ENCODE measurements around the gene RASSF5.

RASSF5 gene

GRCh38 chr1:206495493-206496046 is 11.8 kb upstream of the RASSF5 start:
- no peak overlapping the region for H2AFZ ChIP-seq
- TF ChIP-seq CTCF (IDR thresholded peaks at IDR 0.05): no peak
- H3K27ac ChIP-seq: no peak overlapping the region
- no peak overlapping the region for H3K9ac ChIP-seq
- no peaks in the 10 kb centered on the region for H3K4me1 ChIP-seq
- no peaks in the 10 kb centered on the region for H3K9me3 ChIP-seq (ENCODE audit: control insufficient read depth, low read length)
- H3K4me2 ChIP-seq (ENCODE audit: low read length): no peak overlapping the region
- no peaks in the 10 kb centered on the region for H3K79me2 ChIP-seq
- H3K36me3 ChIP-seq (ENCODE audit: control insufficient read depth, insufficient read depth, low read length): no peaks in the 10 kb centered on the region
- no peaks in the 10 kb centered on the region for H3K27me3 ChIP-seq (ENCODE audit: control insufficient read depth, insufficient read depth, low read length)
- H3K4me3 ChIP-seq (ENCODE audit: low read depth, low read length): no peak overlapping the region

GRCh38 chr1:206496131-206496793 is 11.1 kb upstream of the RASSF5 start:
- H3K27ac ChIP-seq: no peak overlapping the region
- H3K4me2 ChIP-seq (ENCODE audit: low read length): no peak overlapping the region
- H3K36me3 ChIP-seq (ENCODE audit: control insufficient read depth, insufficient read depth, low read length): no peaks in the 10 kb centered on the region
- no peak overlapping the region for H2AFZ ChIP-seq
- no peak for TF ChIP-seq CTCF (IDR thresholded peaks at IDR 0.05)
- no peaks in the 10 kb centered on the region for H3K79me2 ChIP-seq
- no peaks in the 10 kb centered on the region for H3K9me3 ChIP-seq (ENCODE audit: control insufficient read depth, low read length)
- H3K27me3 ChIP-seq (ENCODE audit: control insufficient read depth, insufficient read depth, low read length): no peaks in the 10 kb centered on the region
- peaks cover 3% of the 10 kb centered on the region for H3K4me1 ChIP-seq
- H3K9ac ChIP-seq: no peak overlapping the region
- no peak overlapping the region for H3K4me3 ChIP-seq (ENCODE audit: low read depth, low read length)

- Histone ChIP-seq H3K27ac (no peak overlapping the region), H3K79me2 (no peaks in the 10 kb centered on the region), H3K4me3 (ENCODE audit: low read depth, low read length) (no peak overlapping the region), H3K9ac (no peak overlapping the region), H3K4me1 (peaks cover 3% of the 10 kb centered on the region), H2AFZ (no peak overlapping the region), H3K27me3 (ENCODE audit: control insufficient read depth, insufficient read depth, low read length) (no peaks in the 10 kb centered on the region), H3K36me3 (ENCODE audit: control insufficient read depth, insufficient read depth, low read length) (no peaks in the 10 kb centered on the region), H3K4me2 (ENCODE audit: low read length) (no peak overlapping the region), H3K9me3 (ENCODE audit: control insufficient read depth, low read length) (no peaks in the 10 kb centered on the region)
- TF ChIP-seq CTCF (IDR thresholded peaks at IDR 0.05): no peak
Measured at GRCh38 chr1:206497363-206497762, 10.0 kb upstream of the RASSF5 start.

GRCh38 chr1:206497774-206498173 is 9.6 kb upstream of the RASSF5 start:
- Histone ChIP-seq H2AFZ (no peak overlapping the region), H3K27me3 (ENCODE audit: control insufficient read depth, insufficient read depth, low read length) (no peaks in the 10 kb centered on the region), H3K4me2 (ENCODE audit: low read length) (no peak overlapping the region), H3K79me2 (no peaks in the 10 kb centered on the region), H3K27ac (no peak overlapping the region), H3K9ac (no peak overlapping the region), H3K9me3 (ENCODE audit: control insufficient read depth, low read length) (no peaks in the 10 kb centered on the region), H3K36me3 (ENCODE audit: control insufficient read depth, insufficient read depth, low read length) (no peaks in the 10 kb centered on the region), H3K4me1 (peaks cover 3% of the 10 kb centered on the region), H3K4me3 (ENCODE audit: low read depth, low read length) (no peak overlapping the region)
- TF ChIP-seq CTCF (IDR thresholded peaks at IDR 0.05): no peak

GRCh38 chr1:206498685-206499084 is 8.6 kb upstream of the RASSF5 start:
- Histone ChIP-seq H3K4me2 (ENCODE audit: low read length) (no peak overlapping the region), H3K27me3 (ENCODE audit: control insufficient read depth, insufficient read depth, low read length) (no peaks in the 10 kb centered on the region), H3K9me3 (ENCODE audit: control insufficient read depth, low read length) (no peaks in the 10 kb centered on the region), H3K27ac (no peak overlapping the region), H3K36me3 (ENCODE audit: control insufficient read depth, insufficient read depth, low read length) (no peaks in the 10 kb centered on the region), H3K79me2 (no peaks in the 10 kb centered on the region), H3K9ac (no peak overlapping the region), H3K4me3 (ENCODE audit: low read depth, low read length) (no peak overlapping the region), H3K4me1 (peaks cover 6% of the 10 kb centered on the region), H2AFZ (no peak overlapping the region)
- TF ChIP-seq CTCF (IDR thresholded peaks at IDR 0.05): no peak
